Measurements from ENCODE around the gene PHF23.

Gene PHF23

DNA sequence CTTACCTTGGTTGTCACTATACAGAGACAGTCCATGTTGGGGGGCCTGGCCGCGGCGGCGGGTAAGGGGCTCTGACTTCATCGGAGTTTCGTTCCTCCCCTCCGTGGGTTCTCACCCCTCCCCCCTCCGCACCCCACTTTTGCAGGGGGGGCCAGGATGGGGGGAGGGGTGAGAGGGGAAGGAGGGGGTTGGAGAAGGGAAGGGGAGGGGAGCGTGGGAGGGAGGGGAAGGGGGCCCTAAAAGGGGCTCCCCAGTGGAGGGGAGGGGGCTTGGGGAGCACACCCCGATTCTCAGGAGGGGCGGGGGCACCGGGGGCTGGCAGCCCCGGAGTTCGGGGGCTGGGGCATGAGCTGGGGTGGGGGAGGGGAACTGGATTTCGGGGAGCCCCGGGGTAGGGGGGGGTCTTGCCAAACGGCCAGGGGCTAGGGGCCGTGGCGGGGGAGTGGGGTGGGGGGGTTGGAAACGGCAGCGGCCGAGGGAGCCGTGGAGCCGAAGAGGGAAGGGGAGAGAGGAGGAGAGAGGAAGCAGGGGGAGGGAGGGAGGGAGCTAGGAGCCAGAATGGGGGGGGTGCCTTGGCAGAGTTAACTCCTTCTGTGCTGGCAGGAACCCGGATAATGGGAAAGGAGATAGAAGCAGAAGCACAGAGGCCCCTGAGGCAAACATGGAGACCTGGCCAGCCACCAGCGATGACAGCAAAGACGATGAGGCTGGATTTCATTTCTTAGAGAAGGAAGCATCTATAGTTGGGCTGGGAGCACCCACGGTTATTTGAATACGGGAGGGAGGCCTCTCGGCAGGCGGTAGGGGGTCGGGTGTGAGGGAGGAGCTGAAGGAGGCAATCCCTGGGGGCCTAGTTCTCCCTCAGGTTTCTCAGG, 21.9 kb downstream of the PHF23 start:
- Histone ChIP-seq H3K4me3 (replicated peaks; ENCODE audit: insufficient read depth, low read length) (peak overlapping the region; percentile 36), H3K27me3 (ENCODE audit: insufficient read depth, poor library complexity, severe bottlenecking) (no peaks in the 10 kb centered on the region), H3K27ac (replicated peaks) (peak overlapping the region; percentile 25; the same call in 1 of the 2 replicates)
- TF ChIP-seq POLR2AphosphoS5 (IDR thresholded peaks at IDR 0.05; ENCODE audit: low read depth) (no peak), SPI1 (IDR thresholded peaks at IDR 0.05; ENCODE audit: borderline replicate concordance, low read depth) (no peak), GABPA (IDR thresholded peaks at IDR 0.05; ENCODE audit: low read depth) (no peak)
- TF ChIP-seq, protein P1, sequence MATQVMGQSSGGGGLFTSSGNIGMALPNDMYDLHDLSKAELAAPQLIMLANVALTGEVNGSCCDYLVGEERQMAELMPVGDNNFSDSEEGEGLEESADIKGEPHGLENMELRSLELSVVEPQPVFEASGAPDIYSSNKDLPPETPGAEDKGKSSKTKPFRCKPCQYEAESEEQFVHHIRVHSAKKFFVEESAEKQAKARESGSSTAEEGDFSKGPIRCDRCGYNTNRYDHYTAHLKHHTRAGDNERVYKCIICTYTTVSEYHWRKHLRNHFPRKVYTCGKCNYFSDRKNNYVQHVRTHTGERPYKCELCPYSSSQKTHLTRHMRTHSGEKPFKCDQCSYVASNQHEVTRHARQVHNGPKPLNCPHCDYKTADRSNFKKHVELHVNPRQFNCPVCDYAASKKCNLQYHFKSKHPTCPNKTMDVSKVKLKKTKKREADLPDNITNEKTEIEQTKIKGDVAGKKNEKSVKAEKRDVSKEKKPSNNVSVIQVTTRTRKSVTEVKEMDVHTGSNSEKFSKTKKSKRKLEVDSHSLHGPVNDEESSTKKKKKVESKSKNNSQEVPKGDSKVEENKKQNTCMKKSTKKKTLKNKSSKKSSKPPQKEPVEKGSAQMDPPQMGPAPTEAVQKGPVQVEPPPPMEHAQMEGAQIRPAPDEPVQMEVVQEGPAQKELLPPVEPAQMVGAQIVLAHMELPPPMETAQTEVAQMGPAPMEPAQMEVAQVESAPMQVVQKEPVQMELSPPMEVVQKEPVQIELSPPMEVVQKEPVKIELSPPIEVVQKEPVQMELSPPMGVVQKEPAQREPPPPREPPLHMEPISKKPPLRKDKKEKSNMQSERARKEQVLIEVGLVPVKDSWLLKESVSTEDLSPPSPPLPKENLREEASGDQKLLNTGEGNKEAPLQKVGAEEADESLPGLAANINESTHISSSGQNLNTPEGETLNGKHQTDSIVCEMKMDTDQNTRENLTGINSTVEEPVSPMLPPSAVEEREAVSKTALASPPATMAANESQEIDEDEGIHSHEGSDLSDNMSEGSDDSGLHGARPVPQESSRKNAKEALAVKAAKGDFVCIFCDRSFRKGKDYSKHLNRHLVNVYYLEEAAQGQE (IDR thresholded peaks at IDR 0.05; ENCODE audit: insufficient replicate concordance, low read depth) = no peak
- TF ChIP-seq, protein P2, sequence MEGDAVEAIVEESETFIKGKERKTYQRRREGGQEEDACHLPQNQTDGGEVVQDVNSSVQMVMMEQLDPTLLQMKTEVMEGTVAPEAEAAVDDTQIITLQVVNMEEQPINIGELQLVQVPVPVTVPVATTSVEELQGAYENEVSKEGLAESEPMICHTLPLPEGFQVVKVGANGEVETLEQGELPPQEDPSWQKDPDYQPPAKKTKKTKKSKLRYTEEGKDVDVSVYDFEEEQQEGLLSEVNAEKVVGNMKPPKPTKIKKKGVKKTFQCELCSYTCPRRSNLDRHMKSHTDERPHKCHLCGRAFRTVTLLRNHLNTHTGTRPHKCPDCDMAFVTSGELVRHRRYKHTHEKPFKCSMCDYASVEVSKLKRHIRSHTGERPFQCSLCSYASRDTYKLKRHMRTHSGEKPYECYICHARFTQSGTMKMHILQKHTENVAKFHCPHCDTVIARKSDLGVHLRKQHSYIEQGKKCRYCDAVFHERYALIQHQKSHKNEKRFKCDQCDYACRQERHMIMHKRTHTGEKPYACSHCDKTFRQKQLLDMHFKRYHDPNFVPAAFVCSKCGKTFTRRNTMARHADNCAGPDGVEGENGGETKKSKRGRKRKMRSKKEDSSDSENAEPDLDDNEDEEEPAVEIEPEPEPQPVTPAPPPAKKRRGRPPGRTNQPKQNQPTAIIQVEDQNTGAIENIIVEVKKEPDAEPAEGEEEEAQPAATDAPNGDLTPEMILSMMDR (IDR thresholded peaks at IDR 0.05; ENCODE audit: insufficient read depth, low read length) = no peak
- peak in 1 of 2 experiments; percentile 15 for DNase-seq (ENCODE audit: low read depth in 1 of 2, low spot score in 1 of 2)

DNA sequence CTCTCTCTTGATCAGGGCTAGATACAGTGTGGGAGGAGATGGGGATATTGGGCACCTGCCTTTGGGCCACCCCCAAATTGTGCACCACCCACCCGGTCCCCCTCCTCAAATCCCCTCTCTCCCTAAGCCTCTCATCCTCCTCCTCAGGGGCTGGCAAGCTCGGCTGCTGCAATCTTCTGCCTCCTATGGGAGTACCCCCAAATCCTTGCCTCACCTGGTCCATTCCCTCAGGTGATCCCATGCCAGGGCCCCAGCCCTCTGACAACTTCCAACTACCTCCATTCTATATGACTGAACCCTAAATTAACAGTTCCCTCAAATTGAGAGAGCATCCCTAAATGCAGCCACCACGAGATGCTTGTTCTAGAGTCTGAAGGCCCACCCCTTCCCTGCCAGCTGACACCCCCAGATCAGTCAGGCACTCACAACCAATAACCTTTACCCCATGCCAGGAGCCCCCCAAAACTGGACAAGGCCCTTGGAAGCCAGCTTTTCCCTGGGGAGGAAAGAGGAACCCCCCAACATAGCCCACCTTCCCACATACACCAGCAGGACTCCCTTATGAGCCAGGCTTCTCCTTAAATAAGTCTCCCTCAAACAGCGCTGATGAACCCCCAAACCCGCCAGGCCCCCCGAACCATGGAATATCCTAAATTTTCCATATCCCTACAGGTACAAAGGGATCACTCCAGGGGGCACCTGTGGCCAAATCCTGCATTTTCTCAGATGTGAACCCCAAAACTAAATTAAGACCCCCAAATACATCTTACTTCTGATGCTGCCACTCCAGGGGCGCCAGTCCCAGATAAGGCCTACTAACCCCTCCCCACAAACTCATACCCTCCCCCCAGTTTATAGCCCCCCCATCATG, 22.8 kb downstream of the PHF23 start:
- TF ChIP-seq GABPA (IDR thresholded peaks at IDR 0.05; ENCODE audit: low read depth) = no peak
- TF ChIP-seq, protein P2 (IDR thresholded peaks at IDR 0.05; ENCODE audit: insufficient read depth, low read length) = no peak
- TF ChIP-seq, protein P1 (IDR thresholded peaks at IDR 0.05; ENCODE audit: insufficient replicate concordance, low read depth) = no peak
- TF ChIP-seq SPI1 (IDR thresholded peaks at IDR 0.05; ENCODE audit: borderline replicate concordance, low read depth) = no peak
- TF ChIP-seq POLR2AphosphoS5 (IDR thresholded peaks at IDR 0.05; ENCODE audit: low read depth) = no peak
- H3K4me3 ChIP-seq (replicated peaks; ENCODE audit: insufficient read depth, low read length) = peak overlapping the region; percentile 36
- no peak for DNase-seq (ENCODE audit: low read depth in 1 of 2, low spot score in 1 of 2)
- no peak overlapping the region for H3K27ac ChIP-seq (replicated peaks)
- no peaks in the 10 kb centered on the region for H3K27me3 ChIP-seq (ENCODE audit: insufficient read depth, poor library complexity, severe bottlenecking)

DNA sequence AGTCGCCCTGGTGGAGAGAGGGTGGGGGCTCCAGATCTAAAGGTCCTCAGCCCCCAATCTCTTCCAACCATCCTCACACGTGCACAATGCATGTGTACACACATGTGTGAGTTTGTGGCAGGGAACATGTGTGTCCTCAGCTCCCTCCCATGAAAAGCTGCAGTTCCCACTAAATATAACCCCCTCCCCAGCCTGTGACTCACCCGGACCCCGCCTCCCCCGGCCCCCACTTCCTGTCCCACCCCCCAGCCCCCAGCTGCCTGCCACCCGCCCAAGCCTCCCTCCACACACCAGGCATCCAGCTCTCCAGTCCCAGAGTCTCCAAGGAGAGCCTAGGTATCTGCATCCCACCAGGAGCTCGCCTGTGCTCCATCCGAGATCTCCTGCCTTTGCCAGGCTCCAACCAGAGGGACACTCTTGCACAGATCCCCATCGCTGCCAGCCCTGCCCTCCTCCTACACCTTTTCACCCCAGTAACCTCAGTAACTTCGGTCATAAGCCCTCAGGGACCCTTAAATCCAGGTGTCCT, 23.5 kb downstream of the PHF23 start:
- Histone ChIP-seq H3K27ac (replicated peaks) (no peak overlapping the region), H3K4me3 (replicated peaks; ENCODE audit: insufficient read depth, low read length) (no peak overlapping the region), H3K27me3 (ENCODE audit: insufficient read depth, poor library complexity, severe bottlenecking) (no peaks in the 10 kb centered on the region)
- TF ChIP-seq SPI1 (IDR thresholded peaks at IDR 0.05; ENCODE audit: borderline replicate concordance, low read depth) (no peak), GABPA (IDR thresholded peaks at IDR 0.05; ENCODE audit: low read depth) (no peak), POLR2AphosphoS5 (IDR thresholded peaks at IDR 0.05; ENCODE audit: low read depth) (no peak)
- TF ChIP-seq, protein P1 (IDR thresholded peaks at IDR 0.05; ENCODE audit: insufficient replicate concordance, low read depth) = no peak
- TF ChIP-seq, protein P2 (IDR thresholded peaks at IDR 0.05; ENCODE audit: insufficient read depth, low read length) = no peak
- DNase-seq (ENCODE audit: low read depth in 1 of 2, low spot score in 1 of 2) = no peak
